Keratinocyte (primary cell): Measurements from ENCODE around the gene CARMIL3.

Experiments used
- CTCF ChIP-seq, 3 experiments: IDR thresholded peaks in 1 of 3; conservative IDR thresholded peaks in 1 of 3; optimal IDR thresholded peaks in 1 of 3; 2 replicates in 2 of 3; 3 replicates in 1 of 3; pipeline versions ENCODE3 to v1.5.1; 2011; ENCODE audit warnings: low read length in 3 of 3, mild to moderate bottlenecking in 3 of 3, moderate library complexity in 2 of 3, control low read depth in 1 of 3, inconsistent platforms in 1 of 3; ENCODE audit not compliant: insufficient read depth in 2 of 3; ENCODE audit errors: extremely low read depth in 1 of 3
- EZH2 ChIP-seq: IDR thresholded peaks from one replicate; pipeline ENCODE4 v1.6.1; 2012; ENCODE audit warnings: inconsistent platforms, mild to moderate bottlenecking, low read length, moderate library complexity

GRCh38 chr14:24098927-24099813 is 47.4 kb downstream of the CARMIL3 start:
- TF ChIP-seq CTCF (optimal IDR thresholded peaks at IDR 0.05 in 1 of 3, IDR thresholded peaks at IDR 0.05 in 1 of 3, conservative IDR thresholded peaks at IDR 0.05 in 1 of 3; ENCODE audit: extremely low read depth in 1 of 3, insufficient read depth in 2 of 3, low read length in 3 of 3) (no peak), EZH2 (no peak)
